Sciatic nerve (tissue), 2 donors: Measurements from ENCODE around the gene KHSRP. TPM values are rescaled to one million over a fixed set of nuclear protein-coding genes. Genes with fewer than 3 reads are reported as not detected.
"Not testable (repeated sequence)": the region's sequence is repeated elsewhere in the genome, so short reads cannot be mapped to it uniquely, and the experiment has no call there.

Source experiments
- ATAC-seq: fragments of 200-7000 bp; cut with Tn5 transposase; one replicate; pipeline ENCODE4 v1.9.1; 2020; ENCODE audit warnings: mild to moderate bottlenecking, moderate library complexity
- DNase-seq: peaks from one replicate; pipeline ENCODE4 v3.0.0-alpha.2; 2020; ENCODE audit warnings: low spot score
- intact Hi-C: fragments of 100-400 bp; cut with DNase I; formaldehyde crosslinking; loops from one replicate; pipeline ENCODE4 v1.14.2; 2022
- total RNA-seq: library from RNA; stranded (reverse); fragmentation: NEBNext Ultra II Directional; extraction: Animal tissue kit (Norgen Biotek cat#: 25700); gene quantifications from one replicate; pipeline ENCODE4 v1.2.1, GENCODE V29; 2021
- donor health status: DM: no; HTN: no; CAD: no.
- donor health status: DM: no; HTN: no; CAD: no.

KHSRP gene
- total RNA-seq, 1 donor from 2014 or later: 161 TPM

GRCh38 chr19:6452899-6453298 is 28.3 kb upstream of the KHSRP start:
- DNase-seq (no peak), ATAC-seq (no peak)
- intact Hi-C loops: no loop called here

GRCh38 chr19:6452223-6452614 is 27.6 kb upstream of the KHSRP start:
- ATAC-seq (no peak), DNase-seq (no peak)
- intact Hi-C loops: no loop called here

- intact Hi-C loops: no loop called here
- ATAC-seq: no peak
- DNase-seq: no peak
Observed at GRCh38 chr19:6451583-6452222, 27.1 kb upstream of the KHSRP start.

- intact Hi-C loops: no loop called here
- no peak for DNase-seq
- ATAC-seq: no peak
Observed at GRCh38 chr19:6450166-6450565, 25.6 kb upstream of the KHSRP start.

- intact Hi-C loops: no loop called here
- no peak for ATAC-seq
- no peak for DNase-seq
Observed at GRCh38 chr19:6448045-6448444, 23.4 kb upstream of the KHSRP start.

- DNase-seq: no peak
- intact Hi-C loops: no loop called here
- ATAC-seq: no peak
Observed at GRCh38 chr19:6446452-6446851, 21.8 kb upstream of the KHSRP start.

- intact Hi-C loops: no loop called here
- DNase-seq (no peak), ATAC-seq (no peak)
Observed at GRCh38 chr19:6443986-6444385, 19.4 kb upstream of the KHSRP start.

- DNase-seq: no peak
- ATAC-seq: no peak
- intact Hi-C loops: no loop called here
Observed at GRCh38 chr19:6442087-6442688, 17.6 kb upstream of the KHSRP start.

GRCh38 chr19:6440905-6441304 is 16.3 kb upstream of the KHSRP start:
- intact Hi-C loops: no loop called here
- DNase-seq (no peak), ATAC-seq (no peak)

GRCh38 chr19:6439743-6440142 is 15.1 kb upstream of the KHSRP start:
- no peak for DNase-seq
- no peak for ATAC-seq
- intact Hi-C loops: no loop called here

- no peak for DNase-seq
- intact Hi-C loops: no loop called here
- ATAC-seq: no peak
Observed at GRCh38 chr19:6433663-6434062, 9.1 kb upstream of the KHSRP start, which contains the start of gene SLC25A41. Gene SLC25A41, minus strand, starts transcription at chr19:6433763. Its CDS starts 70 bp downstream, at chr19:6433693.

GRCh38 chr19:6433165-6433564 is 8.6 kb upstream of the KHSRP start:
- intact Hi-C loops: no loop called here
- no peak for ATAC-seq
- no peak for DNase-seq

GRCh38 chr19:6431891-6432290 is 7.3 kb upstream of the KHSRP start:
- DNase-seq: no peak
- intact Hi-C loops: no loop called here
- ATAC-seq: no peak

- DNase-seq: no peak
- ATAC-seq: no peak
- intact Hi-C loops: no loop called here
Observed at GRCh38 chr19:6429419-6430221, 5.0 kb upstream of the KHSRP start.

GRCh38 chr19:6428692-6429418 is 4.2 kb upstream of the KHSRP start:
- intact Hi-C loops, ATAC-seq, DNase-seq: not testable (repeated sequence)

GRCh38 chr19:6427131-6427530 is 2.5 kb upstream of the KHSRP start:
- ATAC-seq: no peak
- no peak for DNase-seq
- intact Hi-C loops: loop anchor here (2.0 kb wide), 1 partner anchor 30 kb away; no protein-coding TSS in a partner anchor

- intact Hi-C loops: loop anchor here (2.0 kb wide), 1 partner anchor 31 kb away; no protein-coding TSS in a partner anchor
Observed at GRCh38 chr19:6425732-6426620, 1.4 kb upstream of the KHSRP start.

GRCh38 chr19:6424939-6425731 is 524 bp upstream of the KHSRP start:
- peak; percentile 96 for ATAC-seq
- intact Hi-C loops: no loop called here
- peak; percentile 99 for DNase-seq

More at GRCh38 chr19:6425732-6426620, 1.4 kb upstream of the KHSRP start:
- ATAC-seq (no peak), DNase-seq (no peak)
